Transverse colon (tissue), 4 donors: ENCODE measurements around the gene EDC4. TPM values are rescaled to one million over a fixed set of nuclear protein-coding genes. Genes with fewer than 3 reads are reported as not detected.

ENCODE experiments used
- DNase-seq: peaks from one replicate; pipeline ENCODE4 v3.0.0-alpha.2; 2019
- H3K27ac ChIP-seq, 4 donors: fragments of 200-600 bp; sonication (generic); 2 replicates each; pipeline ENCODE4 v1.5.1; 2016 to 2018; ENCODE audit warnings: inconsistent platforms in 4 of 4
- H3K27me3 ChIP-seq: fragments of 200-600 bp; sonication (generic); 2 replicates; pipeline ENCODE4 v1.5.1; 2017; ENCODE audit warnings: inconsistent platforms
- H3K36me3 ChIP-seq, 4 donors: fragments of 200-600 bp; sonication (generic); 2 replicates each; pipeline ENCODE4 v1.5.1; 2017 to 2019; ENCODE audit warnings: inconsistent platforms in 4 of 4
- H3K4me1 ChIP-seq, 4 donors: fragments of 200-600 bp; sonication (generic); 2 replicates each; pipeline ENCODE4 v1.5.1; 2017 to 2020; ENCODE audit warnings: inconsistent platforms in 4 of 4
- H3K4me3 ChIP-seq, 4 donors: fragments of 200-600 bp; sonication (generic); 1 replicate in 1 of 4; 2 replicates in 3 of 4; pipeline versions ENCODE4 v1.5.1 to v1.6.1; 2017 to 2019; ENCODE audit warnings: inconsistent platforms in 4 of 4
- H3K9me3 ChIP-seq, 2 donors: fragments of 200-600 bp; sonication (generic); 2 replicates each; pipeline ENCODE4 v1.5.1; 2017 to 2019; ENCODE audit warnings: inconsistent platforms in 2 of 2
- CTCF ChIP-seq, 5 experiments: fragments of 200-600 bp in 3 of 5; fragments of 450-650 bp in 2 of 5; sonication (generic) in 3 of 5; IDR thresholded peaks; 1 replicate in 2 of 5; 2 replicates in 3 of 5; pipeline ENCODE4 v1.5.1; 2016 to 2017; ENCODE audit warnings: antibody characterized with exemption in 5 of 5, inconsistent platforms in 3 of 5, mild to moderate bottlenecking in 2 of 5, moderate library complexity in 1 of 5
- EP300 ChIP-seq: sonication (generic); formaldehyde crosslinking; IDR thresholded peaks from one replicate; pipeline ENCODE4 v1.6.1; 2017; ENCODE audit warnings: antibody characterized with exemption, low read depth
- POLR2A ChIP-seq: fragments of 450-650 bp; IDR thresholded peaks from one replicate; pipeline ENCODE4 v1.6.1; 2016; ENCODE audit warnings: antibody characterized with exemption, mild to moderate bottlenecking, moderate library complexity
- POLR2AphosphoS5 ChIP-seq, 3 donors: sonication (generic); formaldehyde crosslinking; IDR thresholded peaks; one replicate each; pipeline ENCODE4 v1.6.1; 2016; ENCODE audit warnings: antibody characterized with exemption in 3 of 3
- WGBS, 2 donors: methylation state at CpG; one replicate each; pipeline ENCODE4 v1.1.5; 2018; ENCODE audit warnings: low coverage in 1 of 2; 5-methylcytosine and 5-hydroxymethylcytosine counted together
- in situ Hi-C, 4 donors: fragments of 200-750 bp; cut with MboI; loops; one replicate each; pipeline versions ENCODE4 v1.15.0 to v1.15.1; 2017; ENCODE audit warnings: low sequenced_read_pairs in 3 of 4, low pct_ligation_motif_present in 1 of 4, low pct_unique_long_range_greater_than_20kb in 1 of 4
- intact Hi-C: fragments of 100-400 bp; cut with DNase I; formaldehyde crosslinking; loops from one replicate; pipeline ENCODE4 v1.15.1; 2023; ENCODE audit warnings: low total_unique reads
- total RNA-seq, 4 donors: library from RNA; depleted of rRNA; stranded (reverse); fragments of >200 nt; gene quantifications; one replicate each; pipeline ENCODE4 v1.1.0, GENCODE V29; 2016

Gene EDC4
- total RNA-seq = 100 to 1,000 TPM in 2 of 4 donors, 10 to 100 TPM in 2; 76.4 to 162 (median 105) TPM

GRCh38 chr16:67872631-67873434, at the start of gene EDC4:
EDC4 (plus strand) TSS chr16:67873052; CDS start chr16:67873262, 210 bp downstream.
- peaks cover 0 to 20% (median 3%) of the 10 kb centered on the region in 4 donors for H3K36me3 ChIP-seq
- in situ Hi-C loops = no loop called here

GRCh38 chr16:67825119-67825518, 47.7 kb upstream of the EDC4 start:
- 95% methylated on average over 8 of the region's 8 CpGs; no CpG with 5 or more reads in 1 of the 2 donors for WGBS, 2 donors
- intact Hi-C loops = no loop called here
- TF ChIP-seq POLR2AphosphoS5 (IDR thresholded peaks at IDR 0.05) = no peak
- TF ChIP-seq POLR2A = no peak
- no peak for TF ChIP-seq EP300
- no peak for TF ChIP-seq CTCF (IDR thresholded peaks at IDR 0.05)

More at GRCh38 chr16:67872631-67873434, at the start of gene EDC4:
- Histone ChIP-seq H3K27ac (peak within 1 kb of the TSS; percentile 85 to 90 (median 88)), H3K4me1 (peaks cover 17 to 27% (median 21%) of the 10 kb centered on the region in 4 donors), H3K27me3 (no peaks in the 10 kb centered on the region), H3K9me3 (no peaks in the 10 kb centered on the region), H3K4me3 (peak within 1 kb of the TSS; percentile 75 to 96 (median 87))
- TF ChIP-seq POLR2A (peak; percentile 74), CTCF (IDR thresholded peaks at IDR 0.05) (no peak), EP300 (no peak), POLR2AphosphoS5 (IDR thresholded peaks at IDR 0.05) (peak; percentile 57 to 88 (median 83))
- WGBS, 2 donors = 0% methylated on average over 56 of the region's 72 CpGs; no CpG with 5 or more reads in 1 of the 2 donors
- peak; percentile 88 for DNase-seq
- intact Hi-C loops = no loop called here

GRCh38 chr16:67825906-67826305, 46.9 kb upstream of the EDC4 start:
- Histone ChIP-seq H3K36me3 (peaks cover 0 to 10% (median 0%) of the 10 kb centered on the region in 4 donors), H3K4me1 (no peaks in the 10 kb centered on the region), H3K9me3 (no peaks in the 10 kb centered on the region), H3K27me3 (no peaks in the 10 kb centered on the region), H3K4me3 (no peak overlapping the region), H3K27ac (no peak overlapping the region)
- TF ChIP-seq CTCF (IDR thresholded peaks at IDR 0.05) = no peak
- TF ChIP-seq POLR2AphosphoS5 (IDR thresholded peaks at IDR 0.05) = no peak
- TF ChIP-seq POLR2A = no peak
- in situ Hi-C loops = no loop called here
- WGBS, 2 donors = 90% methylated on average over 14 of the region's 14 CpGs; no CpG with 5 or more reads in 1 of the 2 donors
- intact Hi-C loops = no loop called here
- no peak for DNase-seq

More at GRCh38 chr16:67825119-67825518, 47.7 kb upstream of the EDC4 start:
- no peaks in the 10 kb centered on the region for H3K27me3 ChIP-seq
- H3K4me1 ChIP-seq = no peaks in the 10 kb centered on the region
- no peak overlapping the region for H3K4me3 ChIP-seq
- peaks cover 0 to 2% (median 0%) of the 10 kb centered on the region in 4 donors for H3K36me3 ChIP-seq
- in situ Hi-C loops = no loop called here
- DNase-seq = no peak
- no peak overlapping the region for H3K27ac ChIP-seq
- H3K9me3 ChIP-seq = no peaks in the 10 kb centered on the region

- Histone ChIP-seq H3K36me3 (peaks cover 0 to 10% (median 0%) of the 10 kb centered on the region in 4 donors), H3K4me3 (no peak overlapping the region), H3K27me3 (no peaks in the 10 kb centered on the region), H3K4me1 (peaks cover 0 to 12% (median 9%) of the 10 kb centered on the region in 4 donors), H3K27ac (no peak overlapping the region), H3K9me3 (no peaks in the 10 kb centered on the region)
- 93% methylated on average over 4 of the region's 4 CpGs; no CpG with 5 or more reads in 1 of the 2 donors for WGBS, 2 donors
- DNase-seq = no peak
- TF ChIP-seq POLR2AphosphoS5 (IDR thresholded peaks at IDR 0.05) (no peak), CTCF (IDR thresholded peaks at IDR 0.05) (no peak), EP300 (no peak), POLR2A (no peak)
- intact Hi-C loops = no loop called here
- in situ Hi-C loops = no loop called here
Observed at GRCh38 chr16:67828651-67829050, 44.2 kb upstream of the EDC4 start.
